ENCODE measurements around the gene UMODL1.

The UMODL1 gene

GRCh38 chr21:42080788-42081083, 9.6 kb downstream of the UMODL1 start:
- no peak for DNase-seq (ENCODE audit: low read depth)

GRCh38 chr21:42081138-42081537, 10.0 kb downstream of the UMODL1 start:
- DNase-seq (ENCODE audit: low read depth): no peak

DNA sequence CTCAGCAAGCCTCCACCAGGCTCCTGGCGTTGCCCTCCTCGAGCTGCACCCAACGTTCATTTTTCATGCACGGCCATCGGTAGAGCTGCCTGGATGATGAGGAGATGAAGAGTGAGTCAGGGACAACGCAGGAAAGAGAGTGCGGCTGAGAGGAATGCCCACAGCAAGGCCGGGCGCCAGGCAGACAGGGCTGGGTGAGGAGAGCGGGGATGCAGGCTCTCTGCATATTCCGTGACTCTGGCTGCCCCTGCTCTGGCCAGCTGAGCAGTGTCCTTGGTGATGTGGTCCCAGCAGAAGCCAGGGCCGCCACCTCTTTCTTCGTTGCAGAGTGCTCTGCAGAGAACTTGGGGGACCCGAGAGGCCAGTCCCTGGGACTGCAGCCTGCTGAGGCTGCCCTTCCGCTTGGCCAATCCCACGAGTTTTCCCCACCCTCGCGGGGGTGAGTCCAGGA, 10.8 kb downstream of the UMODL1 start:
- DNase-seq (ENCODE audit: low read depth): no peak

DNA sequence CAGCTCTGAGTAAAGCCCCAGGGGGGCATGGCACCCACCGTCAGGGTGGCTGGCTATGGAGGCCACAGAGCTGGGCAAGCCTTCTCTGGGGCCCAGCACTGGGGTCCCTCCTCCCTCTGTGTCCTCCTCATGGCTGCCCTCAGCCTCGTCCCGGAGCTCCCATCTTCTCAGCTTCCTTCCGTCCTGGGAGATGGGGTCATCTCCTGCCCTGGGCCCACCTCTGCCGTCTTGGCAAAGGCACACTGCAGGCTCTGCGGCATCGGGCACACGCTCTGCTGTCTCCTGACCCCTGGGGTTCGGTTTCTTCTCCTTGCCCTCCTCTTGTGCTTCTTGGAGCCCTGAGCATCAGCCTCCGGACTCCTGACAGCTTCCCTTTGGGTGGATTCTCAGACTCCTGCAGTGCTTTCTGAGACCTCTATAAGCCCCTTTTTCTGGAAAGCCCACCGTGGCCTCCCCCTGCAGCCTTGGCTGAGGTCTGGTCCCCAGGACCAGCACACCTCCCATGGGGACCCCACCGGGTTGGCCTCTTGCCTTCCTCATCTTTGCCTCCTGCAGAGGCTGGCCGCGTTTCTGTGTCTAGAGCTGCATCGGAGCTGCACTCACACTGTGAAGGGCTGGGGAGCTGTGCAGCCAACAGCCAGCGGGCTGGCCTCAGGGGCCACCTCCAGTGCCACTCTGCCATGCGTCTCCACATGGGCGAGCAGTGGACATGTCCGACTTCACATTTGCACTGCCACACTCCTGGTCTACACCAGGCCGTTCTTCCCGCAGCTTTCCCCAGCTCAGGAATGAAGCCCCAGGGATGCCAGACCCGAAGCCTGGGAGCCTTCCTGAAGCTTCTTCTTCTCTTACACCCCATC, 11.6 kb downstream of the UMODL1 start:
- DNase-seq (ENCODE audit: low read depth): no peak

GRCh38 chr21:42083361-42083690, 12.2 kb downstream of the UMODL1 start:
- DNase-seq (ENCODE audit: low read depth): no peak

GRCh38 chr21:42084079-42084478, 13.0 kb downstream of the UMODL1 start:
- DNase-seq (ENCODE audit: low read depth): no peak

- DNase-seq (ENCODE audit: low read depth): no peak
Measured at GRCh38 chr21:42085246-42086077, 14.3 kb downstream of the UMODL1 start.

- DNase-seq (ENCODE audit: low read depth): no peak
Measured at GRCh38 chr21:42086969-42087368, 15.9 kb downstream of the UMODL1 start.

DNA sequence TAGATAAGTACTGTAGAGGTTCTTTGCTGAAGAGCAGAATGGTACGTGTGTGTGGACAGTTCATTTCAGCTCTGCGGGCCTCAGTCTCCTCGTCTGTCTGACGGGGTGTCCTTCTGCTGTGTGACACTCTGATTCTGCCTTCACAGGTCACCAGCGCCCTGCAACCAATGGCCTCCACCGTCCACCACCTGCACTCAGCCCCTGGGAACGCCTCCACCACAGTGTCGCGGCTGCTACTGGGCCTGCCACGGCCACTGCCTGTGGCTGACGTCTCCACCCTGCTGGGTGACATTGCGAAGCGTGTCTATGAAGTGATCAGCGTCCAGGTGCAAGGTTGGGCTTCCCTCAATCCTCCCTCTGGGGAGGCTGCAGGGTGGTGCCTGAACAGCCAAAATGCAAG, 17.0 kb downstream of the UMODL1 start:
- DNase-seq (ENCODE audit: low read depth): no peak

DNA sequence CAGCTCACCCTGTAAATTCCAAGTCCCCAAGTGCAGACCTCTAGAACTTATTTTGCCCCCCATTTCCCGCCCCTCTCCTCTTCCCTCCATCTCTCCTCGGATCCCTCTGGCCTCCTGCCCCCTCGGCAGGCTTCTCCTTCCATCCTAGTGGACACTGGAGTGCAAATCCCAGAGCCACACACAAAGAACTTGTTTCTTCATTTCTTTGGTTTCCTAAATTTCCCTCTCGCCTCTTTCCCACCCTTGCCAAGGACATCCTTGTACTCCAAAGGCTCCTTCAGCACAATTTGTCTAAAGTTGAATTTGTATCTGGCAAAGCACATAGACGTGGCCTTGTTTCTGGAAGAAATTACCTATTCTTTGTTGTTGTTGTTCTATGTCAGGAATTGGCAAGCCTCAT, 17.5 kb downstream of the UMODL1 start:
- DNase-seq (ENCODE audit: low read depth): no peak

GRCh38 chr21:42089093-42089631, 18.0 kb downstream of the UMODL1 start:
- DNase-seq (ENCODE audit: low read depth): no peak

DNA sequence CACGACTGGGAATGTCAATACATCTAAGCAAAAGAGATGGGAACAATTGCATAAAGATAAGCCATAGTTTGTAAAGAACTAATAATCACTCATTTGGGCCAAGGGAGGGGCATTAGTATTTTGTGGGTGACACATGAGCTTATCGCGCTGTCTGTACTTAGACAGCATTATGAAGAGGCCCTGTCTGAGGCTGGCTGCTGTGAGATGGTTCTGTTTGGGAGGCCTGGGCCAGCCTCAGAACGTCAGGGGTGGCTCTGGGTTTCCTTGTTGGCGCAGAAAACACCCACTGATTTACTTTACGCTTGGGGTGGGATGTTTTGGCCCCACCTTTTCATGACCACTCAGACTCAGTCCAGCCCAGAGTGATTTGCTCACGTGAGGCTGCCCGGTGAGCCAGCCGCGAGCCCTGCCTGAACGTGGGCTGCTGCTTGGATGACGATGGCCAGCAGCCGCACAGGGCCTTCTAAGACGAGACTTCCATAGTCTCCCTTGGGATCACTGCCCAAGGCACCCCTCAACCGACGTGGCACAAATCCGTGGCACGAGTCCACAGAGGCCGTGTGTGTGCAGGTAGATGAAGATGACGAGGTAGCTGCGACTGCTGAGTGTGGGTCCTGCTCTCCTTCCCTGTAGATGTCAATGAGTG, 18.7 kb downstream of the UMODL1 start:
- no peak for DNase-seq (ENCODE audit: low read depth)

GRCh38 chr21:42091899-42092508, 20.9 kb downstream of the UMODL1 start:
- DNase-seq (ENCODE audit: low read depth): no peak

GRCh38 chr21:42092771-42093170, 21.7 kb downstream of the UMODL1 start:
- no peak for DNase-seq (ENCODE audit: low read depth)

DNA sequence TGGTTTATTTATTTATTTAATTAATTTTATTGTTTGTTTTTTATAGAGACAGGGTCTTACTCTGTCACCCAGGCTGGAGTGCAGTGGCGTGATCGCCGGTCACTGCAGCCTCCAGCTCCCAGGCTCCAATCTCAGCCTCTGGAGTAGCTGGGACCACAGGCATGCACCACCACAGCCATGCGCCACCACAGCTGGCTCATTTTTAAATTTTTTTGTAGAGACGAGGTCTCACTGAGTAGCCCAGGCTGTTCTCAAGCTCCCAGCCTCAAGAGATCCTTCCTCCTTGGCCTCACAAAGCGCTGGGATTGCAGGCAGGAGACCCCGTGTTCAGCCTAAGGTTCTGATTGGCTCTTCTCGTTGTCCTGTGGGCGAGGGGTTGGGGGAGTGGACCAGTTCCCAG, 22.1 kb downstream of the UMODL1 start:
- DNase-seq (ENCODE audit: low read depth): no peak

GRCh38 chr21:42093991-42094421, 22.9 kb downstream of the UMODL1 start:
- no peak for DNase-seq (ENCODE audit: low read depth)

DNA sequence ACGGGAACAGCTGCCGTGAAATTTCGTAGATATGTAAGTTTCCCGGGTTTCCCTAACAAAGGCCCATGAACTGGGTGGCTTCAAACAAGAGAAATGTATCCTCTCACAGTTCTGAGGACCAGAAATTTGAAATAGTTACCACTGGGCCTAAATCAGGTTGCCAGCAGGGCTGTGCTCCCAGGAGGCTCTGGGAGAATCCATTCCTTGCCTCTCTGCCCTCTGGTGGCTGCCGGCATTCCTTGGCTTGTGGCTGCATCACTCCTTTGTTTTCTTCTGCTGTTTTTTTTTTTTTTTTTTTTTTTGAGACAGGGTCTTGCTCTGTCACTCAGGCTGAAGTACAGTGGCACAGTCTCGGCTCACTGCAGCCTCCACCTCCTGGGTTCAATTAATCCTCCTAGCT, 23.7 kb downstream of the UMODL1 start:
- no peak for DNase-seq (ENCODE audit: low read depth)

DNA sequence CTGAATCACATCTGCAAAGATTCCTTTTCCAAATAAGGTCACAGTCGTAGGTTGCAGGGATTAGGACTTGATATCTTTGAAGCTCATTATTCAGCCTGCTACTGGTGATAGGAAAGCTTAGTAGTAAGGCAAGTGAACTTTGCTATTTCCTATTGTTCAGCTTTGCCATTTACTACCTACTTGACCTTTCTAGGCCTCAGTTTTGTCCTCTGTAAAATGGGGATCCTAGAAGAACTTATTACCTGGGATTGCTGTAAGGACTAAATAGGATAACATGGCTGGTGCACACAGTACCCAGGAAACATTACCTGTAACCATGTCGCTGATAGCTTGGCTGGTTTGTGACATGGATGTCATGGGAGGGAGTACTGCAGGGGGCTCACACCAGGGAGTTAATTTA, 24.5 kb downstream of the UMODL1 start:
- no peak for DNase-seq (ENCODE audit: low read depth)

GRCh38 chr21:42096566-42096965, 25.4 kb downstream of the UMODL1 start:
- DNase-seq (ENCODE audit: low read depth): no peak

- no peak for DNase-seq (ENCODE audit: low read depth)
Measured at GRCh38 chr21:42097274-42097673, 26.2 kb downstream of the UMODL1 start.

DNA sequence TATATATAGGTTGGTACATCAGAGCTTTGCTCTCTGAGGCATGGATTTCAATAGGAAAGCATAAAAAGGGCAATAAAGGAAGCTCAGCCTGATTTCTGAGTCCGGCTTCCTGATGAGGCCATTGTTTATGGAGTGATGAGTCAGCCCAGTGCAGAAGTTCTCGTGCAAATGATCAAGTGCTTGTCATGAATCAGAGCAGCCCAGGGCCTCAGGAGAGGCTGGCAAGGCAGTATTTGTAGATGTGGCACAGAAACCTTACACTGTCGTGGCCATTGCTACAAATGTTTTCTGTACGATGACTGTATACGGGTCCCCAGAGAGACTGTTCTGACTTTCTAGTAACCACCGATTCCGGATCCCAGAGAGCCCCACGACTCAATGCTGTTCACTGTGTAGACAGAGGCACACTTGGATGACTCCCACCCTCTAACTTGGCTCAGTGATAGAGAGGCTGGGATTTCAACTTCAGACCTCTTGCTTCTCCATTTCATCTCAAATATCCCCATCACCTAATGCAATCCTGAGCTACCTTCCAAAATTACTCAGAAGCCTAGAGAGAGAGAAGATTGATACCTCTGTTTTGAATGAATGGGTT, 26.8 kb downstream of the UMODL1 start:
- DNase-seq (ENCODE audit: low read depth): no peak

GRCh38 chr21:42098957-42099505, 27.9 kb downstream of the UMODL1 start:
- DNase-seq (ENCODE audit: low read depth): no peak

Data from stimulated activated CD8-positive, alpha-beta memory T cell treated with anti-CD3 and anti-CD28 coated beads, Interleukin-7, amount 100 ng/mL, for 24 hours (primary cell).